D721Med (cell line): ENCODE measurements around the gene POLN.

Source experiments
- DNase-seq: peaks from one replicate; pipeline ENCODE4 v3.0.0; 2011; ENCODE audit warnings: low spot score; ENCODE audit not compliant: insufficient read length
- FAIRE-seq: peaks from 2 replicates; lab custom pipeline; 2011; peaks lifted over from hg19 to GRCh38; lab: Jason Lieb, UNC
- TF ChIP-seq, protein P1 (sequence below): IDR thresholded peaks from 2 replicates; pipeline ENCODE4 v1.5.1; 2012; ENCODE audit warnings: mild to moderate bottlenecking, control low read depth; ENCODE audit not compliant: insufficient read depth; ENCODE audit errors: missing control alignments

The POLN gene

DNA sequence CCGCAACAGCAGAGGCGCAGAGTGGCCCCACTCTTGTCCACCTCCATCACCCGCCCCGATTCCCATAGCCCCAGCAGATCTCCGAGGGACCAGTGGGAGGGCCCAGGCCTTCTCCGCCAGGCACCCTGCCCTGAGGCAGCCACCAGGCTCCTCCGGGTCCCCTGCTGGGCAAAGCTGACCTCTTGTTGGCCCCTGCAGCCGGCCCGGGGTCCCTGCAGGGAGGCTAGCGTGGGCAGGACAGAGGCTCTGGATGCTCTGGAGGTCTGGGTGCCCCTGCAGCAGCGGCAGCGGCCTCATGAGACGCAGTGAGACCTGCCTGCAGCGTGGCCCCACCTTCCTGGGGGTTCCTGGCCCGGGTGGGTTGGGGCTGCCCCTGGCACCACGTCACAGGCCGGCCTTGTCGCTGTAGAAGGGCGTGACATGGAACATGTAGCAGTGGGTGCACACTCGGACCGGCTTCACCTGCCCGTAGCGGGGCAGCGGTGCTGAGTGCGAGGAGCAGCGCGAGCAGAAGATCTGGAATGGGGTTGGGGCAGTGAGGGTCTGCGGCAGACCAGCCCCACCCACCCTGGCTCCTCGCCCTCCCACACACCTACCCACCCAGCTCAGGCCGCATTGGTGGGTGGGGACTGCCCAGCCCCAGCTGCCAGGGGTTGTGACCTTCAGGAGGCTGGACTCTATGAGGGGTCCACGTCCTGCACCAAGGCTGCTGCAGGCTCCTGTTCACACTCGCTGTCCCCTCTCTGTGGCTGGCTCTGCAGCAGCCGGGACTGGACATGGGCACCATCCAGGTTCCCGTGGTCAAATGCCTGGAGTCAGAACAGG, 28.6 kb upstream of the POLN start:
- TF ChIP-seq, protein P1, sequence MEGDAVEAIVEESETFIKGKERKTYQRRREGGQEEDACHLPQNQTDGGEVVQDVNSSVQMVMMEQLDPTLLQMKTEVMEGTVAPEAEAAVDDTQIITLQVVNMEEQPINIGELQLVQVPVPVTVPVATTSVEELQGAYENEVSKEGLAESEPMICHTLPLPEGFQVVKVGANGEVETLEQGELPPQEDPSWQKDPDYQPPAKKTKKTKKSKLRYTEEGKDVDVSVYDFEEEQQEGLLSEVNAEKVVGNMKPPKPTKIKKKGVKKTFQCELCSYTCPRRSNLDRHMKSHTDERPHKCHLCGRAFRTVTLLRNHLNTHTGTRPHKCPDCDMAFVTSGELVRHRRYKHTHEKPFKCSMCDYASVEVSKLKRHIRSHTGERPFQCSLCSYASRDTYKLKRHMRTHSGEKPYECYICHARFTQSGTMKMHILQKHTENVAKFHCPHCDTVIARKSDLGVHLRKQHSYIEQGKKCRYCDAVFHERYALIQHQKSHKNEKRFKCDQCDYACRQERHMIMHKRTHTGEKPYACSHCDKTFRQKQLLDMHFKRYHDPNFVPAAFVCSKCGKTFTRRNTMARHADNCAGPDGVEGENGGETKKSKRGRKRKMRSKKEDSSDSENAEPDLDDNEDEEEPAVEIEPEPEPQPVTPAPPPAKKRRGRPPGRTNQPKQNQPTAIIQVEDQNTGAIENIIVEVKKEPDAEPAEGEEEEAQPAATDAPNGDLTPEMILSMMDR: no peak
- FAIRE-seq: no peak
- DNase-seq: no peak

DNA sequence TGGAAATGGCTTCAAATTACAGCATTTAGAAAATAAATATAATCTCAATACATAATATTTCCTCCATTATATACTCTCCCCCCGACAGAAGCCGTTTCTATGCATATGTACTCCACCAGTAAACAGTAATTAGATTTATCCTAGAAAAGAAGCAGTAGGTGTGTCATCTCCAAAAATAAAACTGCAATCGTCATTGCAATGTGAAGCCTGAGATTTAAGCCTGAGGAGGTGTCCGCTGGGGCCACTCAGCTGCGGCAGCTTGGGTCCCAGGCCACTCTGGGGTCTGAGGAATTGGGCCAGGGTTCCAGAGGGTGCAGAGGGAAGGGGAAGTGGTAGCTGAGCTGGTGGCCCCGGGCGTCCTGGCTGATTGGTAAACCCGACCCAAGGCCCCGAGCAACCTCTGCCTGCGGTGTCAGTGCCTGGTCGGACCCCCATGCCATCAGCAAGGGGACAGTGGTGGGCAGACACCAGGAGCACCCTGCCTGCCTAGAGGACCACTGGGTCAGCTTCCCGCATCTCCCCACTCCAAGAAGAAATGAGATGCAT, 27.8 kb upstream of the POLN start:
- DNase-seq (no peak), FAIRE-seq (no peak)
- TF ChIP-seq, protein P1: no peak

- TF ChIP-seq, protein P1: no peak
- DNase-seq (no peak), FAIRE-seq (no peak)
Observed at GRCh38 chr4:2269206-2269531, 27.2 kb upstream of the POLN start.

- no peak for DNase-seq
- TF ChIP-seq, protein P1: no peak
- no peak for FAIRE-seq
Observed at GRCh38 chr4:2268357-2269205, 26.7 kb upstream of the POLN start.

GRCh38 chr4:2267841-2268240, 25.9 kb upstream of the POLN start:
- TF ChIP-seq, protein P1: no peak
- FAIRE-seq: no peak
- DNase-seq: no peak

- DNase-seq: no peak
- FAIRE-seq: no peak
- TF ChIP-seq, protein P1: no peak
Observed at GRCh38 chr4:2267320-2267811, 25.4 kb upstream of the POLN start.
